HG03196 (cell line): ENCODE measurements around the gene CCDC93.
"Not testable (repeated sequence)": the region's sequence is repeated elsewhere in the genome, so short reads cannot be mapped to it uniquely, and the experiment has no call there.

Experiments used
- ATAC-seq: cut with Tn5 transposase; IDR thresholded peaks from one replicate; pipeline ENCODE4 v1.9.1; 2021; ENCODE audit not compliant: unreplicated experiment

Gene CCDC93

DNA sequence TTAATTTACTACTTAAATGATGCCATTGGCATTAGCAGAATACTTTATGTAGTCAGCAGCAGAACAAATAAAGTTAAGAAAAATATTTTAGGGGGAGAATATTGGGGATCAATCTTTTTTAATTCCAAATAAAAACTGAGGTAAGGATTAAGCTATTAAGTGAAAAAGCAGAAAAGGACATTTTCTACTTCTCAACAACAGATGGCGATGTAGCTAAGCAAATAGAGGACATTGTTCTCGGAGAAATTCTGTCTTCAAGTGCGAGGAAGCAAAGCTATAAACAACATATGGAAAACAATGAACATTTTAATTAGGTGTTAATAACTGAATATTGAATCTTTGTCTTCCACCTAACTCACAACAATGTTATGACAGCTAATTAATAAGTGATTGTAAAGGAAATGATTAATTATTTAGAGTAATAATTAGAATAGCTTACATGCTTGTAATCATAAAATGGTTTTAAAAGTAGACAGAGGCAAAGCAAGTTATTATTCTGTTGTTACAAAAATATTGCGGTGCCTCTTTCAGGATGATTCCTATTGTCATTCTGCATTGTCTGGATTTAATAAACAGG lies 32.9 kb upstream of the CCDC93 start:
- peak; percentile 66 for ATAC-seq

DNA sequence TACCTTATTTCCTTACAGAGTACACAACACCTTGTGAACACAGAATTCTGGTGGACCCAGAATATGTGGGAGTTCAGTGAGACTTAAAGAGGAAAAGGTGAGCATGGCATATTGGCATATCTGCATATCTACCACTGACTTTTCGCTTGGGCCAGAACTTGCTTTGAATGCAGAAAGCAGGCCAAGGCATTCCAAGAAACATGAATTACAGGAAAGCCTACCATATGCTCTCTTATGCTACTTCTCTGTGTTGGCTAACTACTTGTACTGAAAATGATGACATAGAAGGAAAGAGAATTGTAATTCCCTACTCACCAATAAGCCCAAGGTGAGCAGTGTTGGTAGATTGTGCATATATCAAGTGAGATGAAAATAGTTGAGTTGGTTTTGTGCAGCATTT lies 31.4 kb upstream of the CCDC93 start:
- no peak for ATAC-seq

DNA sequence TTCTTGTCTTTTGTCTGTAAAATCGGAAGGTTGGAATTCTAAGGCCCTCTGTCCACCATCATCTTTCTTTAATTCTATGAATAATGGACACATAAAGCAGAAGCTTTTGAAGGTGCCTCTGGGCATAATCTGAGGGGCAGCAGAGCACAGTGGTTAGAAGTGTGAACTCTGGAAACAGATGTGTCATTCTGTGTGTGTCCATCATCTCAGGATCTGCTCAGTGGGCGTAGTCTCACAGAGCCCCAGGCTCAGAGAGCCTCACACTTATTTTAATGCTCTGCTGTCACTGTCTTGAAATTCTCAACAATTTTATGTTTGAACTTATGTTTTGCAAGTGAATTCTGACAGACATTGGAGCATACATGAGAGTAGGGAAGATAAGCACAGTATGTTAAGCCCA lies 31.0 kb upstream of the CCDC93 start:
- ATAC-seq, result no peak

DNA sequence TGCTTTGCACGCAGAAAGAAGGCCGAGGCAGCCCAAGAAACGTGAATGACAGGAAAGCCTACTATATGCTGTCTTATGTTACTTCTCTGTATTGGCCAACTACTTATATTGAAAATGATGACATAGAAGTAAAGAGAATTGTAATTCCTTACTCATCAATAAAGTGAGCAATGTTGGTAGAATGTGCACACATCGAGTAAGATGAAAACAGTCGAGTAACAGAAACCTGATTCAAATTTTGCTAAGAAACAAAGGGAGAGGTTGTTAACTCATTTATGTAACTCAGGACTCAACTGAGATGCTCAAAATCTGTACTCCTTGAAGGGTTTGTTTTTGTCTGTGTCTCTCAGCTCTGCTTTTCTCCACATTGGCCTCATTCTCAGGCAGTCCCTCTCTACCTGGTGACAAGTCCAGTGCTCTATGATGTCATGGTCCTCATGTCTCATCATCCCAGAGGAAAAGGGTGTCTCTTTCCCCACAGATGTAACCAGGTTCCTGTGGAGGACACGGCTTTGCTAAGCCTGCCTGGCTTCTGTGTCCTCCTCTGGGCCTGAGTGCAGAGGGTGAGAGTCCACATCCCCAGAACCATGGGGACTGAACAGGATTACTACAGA lies 30.3 kb upstream of the CCDC93 start:
- no peak for ATAC-seq

DNA sequence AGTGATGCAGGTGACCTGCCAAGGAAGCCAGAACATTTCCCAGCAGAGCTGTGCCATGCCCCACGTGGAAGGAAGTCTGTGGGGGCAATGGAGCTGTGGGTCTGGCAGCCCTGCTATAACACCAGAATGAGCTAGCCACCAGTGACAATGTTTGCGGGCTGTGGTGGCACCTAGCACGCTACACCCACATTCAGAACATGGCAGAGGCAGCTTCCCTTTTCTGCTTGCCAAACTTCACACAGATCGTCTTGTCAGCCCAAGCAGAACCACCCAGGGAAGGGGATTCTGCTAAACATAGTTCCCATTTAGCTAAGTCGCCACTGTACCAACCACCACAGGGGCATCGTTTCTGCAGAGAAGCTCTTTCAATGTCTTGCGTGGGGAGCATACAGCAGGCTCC lies 27.0 kb upstream of the CCDC93 start:
- ATAC-seq, result no peak

DNA sequence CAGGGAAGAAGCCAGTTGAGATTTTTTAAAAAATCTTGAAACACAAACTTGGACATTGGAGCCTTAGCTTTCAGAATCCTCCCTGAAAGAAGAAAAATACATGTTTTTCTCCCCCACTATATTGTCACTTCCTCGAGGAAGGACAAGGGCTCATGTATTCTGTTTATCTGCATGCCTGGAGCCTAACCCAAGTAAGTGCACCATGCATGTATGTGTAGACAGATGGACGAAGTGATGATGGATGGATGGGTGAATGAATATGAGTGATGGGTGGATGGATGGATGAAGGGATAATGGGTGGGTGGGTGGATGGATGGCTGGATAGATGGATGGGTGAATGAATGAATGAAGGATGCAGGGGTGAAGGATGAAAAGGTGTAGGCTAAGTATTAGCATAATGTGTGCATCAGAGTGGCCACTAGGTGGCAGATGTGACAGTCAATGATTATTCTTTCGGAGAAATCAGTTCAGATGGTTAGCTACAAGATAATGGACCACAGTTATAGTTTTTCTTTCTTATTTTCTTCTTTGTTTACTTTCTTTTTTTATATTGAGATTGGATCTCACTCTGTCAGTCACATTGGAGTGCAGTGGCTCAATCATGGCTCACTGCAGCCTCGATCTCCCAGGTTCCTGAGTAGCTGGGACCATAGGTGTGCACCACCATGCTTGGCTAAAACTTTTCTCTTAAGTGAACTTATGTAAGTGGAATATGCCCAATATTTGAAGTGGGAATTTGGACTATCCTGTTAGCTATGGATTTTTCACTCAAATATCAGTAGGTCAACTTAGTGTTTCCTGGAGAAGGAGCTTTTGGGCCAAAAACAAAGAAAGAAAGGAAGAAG lies 18.5 kb upstream of the CCDC93 start:
- peak; percentile 79 for ATAC-seq

DNA sequence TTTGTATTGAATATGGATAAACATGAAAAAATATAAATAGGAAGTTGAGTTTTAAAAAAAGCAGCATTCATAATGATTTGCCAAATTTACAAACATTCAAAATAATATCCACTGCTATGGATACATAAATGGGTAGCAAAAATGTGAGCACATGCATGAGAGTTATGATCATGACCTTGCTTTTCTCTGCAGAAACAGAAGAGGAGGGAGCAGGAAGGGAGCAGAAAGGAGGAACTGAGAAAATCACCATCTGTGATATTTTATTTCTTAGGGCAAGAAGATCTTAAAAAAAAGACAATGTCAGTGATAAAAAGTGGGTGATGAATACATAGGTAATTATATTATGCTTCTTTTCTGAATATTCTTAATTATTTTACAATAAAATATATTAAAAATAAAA lies 17.7 kb upstream of the CCDC93 start:
- ATAC-seq, result no peak

DNA sequence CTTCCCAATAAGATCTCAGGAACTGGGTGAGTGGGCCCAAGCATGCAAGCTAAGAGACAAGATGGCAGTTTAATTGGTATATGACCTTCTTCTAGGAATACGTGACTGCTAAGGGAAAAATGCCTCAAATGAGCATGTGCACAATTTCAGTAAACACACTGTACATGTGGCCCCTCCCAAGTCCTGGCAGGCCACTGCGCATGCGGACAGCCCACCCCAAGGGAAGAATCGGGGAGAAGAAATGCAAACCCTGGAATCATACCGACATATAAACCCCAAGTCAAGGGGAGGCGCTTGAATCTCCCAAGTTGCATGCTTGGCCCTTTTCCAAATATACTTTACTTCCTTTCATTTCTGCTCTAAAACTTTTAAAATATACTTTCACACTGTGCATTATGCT lies 15.2 kb upstream of the CCDC93 start:
- ATAC-seq, result no peak

DNA sequence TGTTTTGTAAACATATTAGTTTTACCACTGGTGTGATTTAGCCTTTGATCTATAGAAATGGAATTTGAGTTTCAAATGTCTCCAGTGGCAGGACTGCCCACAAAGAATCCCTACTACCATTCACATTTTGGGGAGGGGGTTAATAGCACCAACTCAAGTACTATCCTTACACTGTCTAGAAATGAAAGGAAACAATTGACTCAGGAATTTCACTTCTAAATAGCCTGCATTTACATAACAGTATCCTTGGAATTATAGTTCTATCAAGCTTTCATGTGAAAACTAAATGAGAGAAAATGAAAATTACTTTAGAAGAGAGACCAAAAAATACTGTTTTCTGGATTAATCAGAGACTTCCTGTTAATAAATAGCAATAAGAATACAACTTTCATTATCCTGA lies 7.5 kb upstream of the CCDC93 start:
- ATAC-seq, result no peak

DNA sequence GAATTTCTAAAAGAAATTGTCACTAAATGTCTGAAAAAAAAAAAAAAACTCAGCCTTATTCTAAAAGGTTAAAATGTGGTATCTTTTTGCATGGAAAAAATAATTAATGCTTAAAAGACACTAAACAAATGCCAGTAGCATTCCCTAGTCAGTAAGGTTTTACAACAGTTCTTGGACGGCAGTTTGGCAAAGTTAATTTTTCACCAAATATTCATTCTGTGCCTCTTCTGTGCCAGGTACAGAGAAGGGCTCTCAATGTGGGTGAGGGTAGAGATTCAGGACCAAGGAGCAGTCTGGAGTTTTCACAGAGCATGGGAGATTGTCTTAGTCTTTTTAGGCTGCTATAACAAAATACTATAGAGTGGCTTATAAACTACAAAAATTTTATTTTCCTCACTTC lies 6.0 kb upstream of the CCDC93 start:
- ATAC-seq, result no peak

DNA sequence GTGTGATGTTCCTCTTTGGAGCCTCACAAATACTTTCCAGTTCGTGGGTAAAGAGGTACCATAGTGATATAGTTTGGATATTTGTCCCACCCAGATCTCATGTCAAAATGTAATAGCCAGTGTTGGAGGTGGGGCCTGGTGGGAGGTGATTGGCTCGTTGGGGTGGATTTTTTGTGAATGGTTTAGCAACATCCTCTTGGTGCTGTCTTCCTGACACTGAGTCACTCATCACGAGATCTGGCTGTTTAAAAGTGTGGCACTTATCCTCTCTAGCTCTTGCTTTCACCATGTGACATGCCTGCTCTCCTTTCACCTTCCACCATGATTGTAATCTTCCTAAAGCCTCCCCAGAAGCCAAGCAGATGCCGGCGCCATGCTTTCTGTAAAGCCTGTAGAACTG lies 3.0 kb upstream of the CCDC93 start:
- no peak for ATAC-seq

DNA sequence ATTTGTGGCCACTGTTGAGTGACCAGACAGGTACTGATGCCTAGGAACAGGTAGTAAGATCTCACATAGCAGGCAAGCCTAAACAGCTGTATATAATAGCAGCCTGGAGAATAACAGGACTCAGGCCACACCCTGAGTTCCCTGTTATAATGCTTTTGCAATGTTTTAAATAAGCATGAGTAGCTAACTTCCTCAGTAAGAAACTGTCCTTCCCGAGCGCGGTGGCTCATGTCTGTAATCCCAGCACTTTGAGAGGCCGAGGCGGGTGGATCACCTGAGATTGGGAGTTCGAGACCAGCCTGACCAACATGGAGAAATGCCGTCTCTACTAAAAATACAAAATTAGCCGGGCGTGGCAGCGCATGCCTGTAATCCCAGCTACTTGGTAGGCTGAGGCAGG lies 1.9 kb upstream of the CCDC93 start:
- ATAC-seq, result not testable (repeated sequence)

DNA sequence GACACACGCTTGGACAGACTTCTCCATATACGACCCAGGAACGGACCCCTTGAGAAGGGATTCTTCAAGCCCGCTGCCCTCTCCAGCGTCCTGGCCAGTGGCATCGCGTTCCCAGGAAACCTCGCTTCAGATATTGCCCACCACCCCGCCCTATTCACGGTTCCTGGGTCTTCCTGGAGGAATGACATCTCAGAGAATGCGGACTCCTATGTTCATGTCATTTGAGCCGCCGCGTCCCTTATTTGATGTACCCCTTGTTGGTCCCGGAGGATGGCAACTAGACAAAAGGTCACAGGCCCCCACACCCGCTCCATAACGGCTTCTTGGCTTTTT lies 588 bp upstream of the CCDC93 start:
- ATAC-seq, result no peak

DNA sequence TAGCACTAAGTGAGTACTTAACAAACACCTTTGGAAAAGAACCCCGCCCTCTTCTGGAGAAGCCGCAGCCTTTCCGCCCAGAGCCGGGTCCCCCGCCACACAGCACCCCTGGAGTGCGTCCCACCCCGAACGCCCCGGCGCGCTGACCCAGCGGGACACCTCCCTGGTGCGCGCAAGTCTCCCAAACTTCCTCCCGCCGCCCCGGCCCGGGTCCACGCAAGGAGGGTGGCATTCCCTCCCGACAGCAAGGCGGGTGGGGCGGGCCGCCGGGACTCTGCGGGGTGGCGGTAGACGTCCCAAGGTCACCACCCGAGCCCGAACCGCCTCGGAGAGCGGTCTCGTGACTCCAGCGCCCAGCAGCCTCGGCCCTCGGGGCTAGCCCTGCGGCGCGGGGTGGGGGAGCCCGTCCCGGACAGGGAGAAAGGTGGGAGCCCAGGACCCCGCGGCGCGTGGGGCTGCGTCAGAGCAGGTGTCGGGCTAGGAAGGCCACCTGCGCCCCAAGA lies 598 bp downstream of the CCDC93 start:
- peak; percentile 31 for ATAC-seq

DNA sequence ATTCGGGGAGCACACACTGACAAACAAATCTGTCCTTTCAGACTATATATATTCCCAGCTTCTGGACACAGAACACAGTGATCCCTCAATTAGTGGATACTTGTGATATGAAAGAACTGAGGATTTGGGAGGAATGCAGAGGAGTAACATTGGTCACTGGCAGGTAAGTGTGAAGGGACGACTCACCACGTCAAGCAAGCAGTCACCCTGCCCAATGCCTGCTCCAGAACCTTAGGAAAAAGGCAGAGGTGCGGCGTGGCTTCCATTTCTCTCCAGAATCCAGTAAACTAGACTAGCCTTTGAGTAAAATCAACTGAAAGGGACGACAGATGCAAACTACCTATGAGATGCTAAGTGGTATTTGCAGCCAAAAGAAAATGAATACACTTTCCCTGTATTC lies 1.1 kb downstream of the CCDC93 start:
- ATAC-seq, result no peak

DNA sequence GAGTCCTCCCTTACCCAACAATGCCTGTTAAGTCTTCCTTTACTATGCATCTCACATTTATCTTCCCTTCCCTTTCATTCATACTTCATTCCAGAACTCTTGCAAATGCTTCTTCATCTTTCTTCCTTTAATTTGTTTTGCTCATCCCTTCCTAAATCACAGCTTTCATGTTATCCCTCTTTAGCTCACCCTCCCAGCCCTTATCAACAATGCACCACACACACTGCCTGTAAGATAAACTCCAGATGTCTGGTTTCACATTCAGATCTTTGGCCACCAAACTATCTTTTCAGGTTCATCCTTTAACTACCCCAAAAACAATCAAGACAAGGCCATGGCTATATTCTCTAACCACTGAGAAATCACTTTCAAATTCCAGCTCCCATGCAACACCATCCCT lies 3.4 kb downstream of the CCDC93 start:
- ATAC-seq, result no peak

DNA sequence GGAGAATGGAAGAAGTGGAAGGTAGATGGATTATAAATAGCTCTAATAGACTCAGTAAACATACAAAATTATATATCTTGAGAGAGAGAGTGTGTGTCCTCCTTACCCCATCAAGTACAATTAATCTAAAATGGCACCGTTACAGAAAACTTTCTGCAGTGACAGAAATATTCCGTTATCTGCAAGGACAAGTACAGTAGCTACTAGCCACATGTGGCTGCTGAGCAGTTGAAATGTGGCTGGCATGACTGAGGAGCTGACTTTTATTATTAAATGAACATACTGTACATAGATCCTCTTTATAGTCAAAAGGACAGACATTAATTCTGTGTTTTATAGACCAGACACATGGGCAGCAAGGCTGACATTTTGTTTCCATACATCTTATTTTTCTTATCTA lies 7.0 kb downstream of the CCDC93 start:
- no peak for ATAC-seq

DNA sequence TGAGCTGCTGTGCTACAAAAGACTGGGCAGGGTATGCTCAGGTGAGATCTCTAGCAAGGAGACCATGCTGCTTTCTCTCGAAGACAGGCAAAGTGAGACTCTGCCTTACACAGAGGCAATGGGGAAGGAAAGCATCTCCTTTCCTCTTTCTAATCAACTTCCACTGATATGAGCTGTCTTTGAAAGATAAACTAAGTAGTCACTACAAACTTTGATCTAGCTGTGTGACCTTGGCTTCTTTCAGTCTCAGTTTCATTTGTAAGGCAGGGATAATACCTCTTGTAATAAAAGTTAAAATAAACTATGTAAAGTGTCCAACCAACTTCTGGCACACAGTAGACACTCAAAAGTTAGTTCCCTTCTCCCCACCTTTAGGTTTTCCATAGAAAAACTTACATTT lies 7.5 kb downstream of the CCDC93 start:
- ATAC-seq, result no peak

DNA sequence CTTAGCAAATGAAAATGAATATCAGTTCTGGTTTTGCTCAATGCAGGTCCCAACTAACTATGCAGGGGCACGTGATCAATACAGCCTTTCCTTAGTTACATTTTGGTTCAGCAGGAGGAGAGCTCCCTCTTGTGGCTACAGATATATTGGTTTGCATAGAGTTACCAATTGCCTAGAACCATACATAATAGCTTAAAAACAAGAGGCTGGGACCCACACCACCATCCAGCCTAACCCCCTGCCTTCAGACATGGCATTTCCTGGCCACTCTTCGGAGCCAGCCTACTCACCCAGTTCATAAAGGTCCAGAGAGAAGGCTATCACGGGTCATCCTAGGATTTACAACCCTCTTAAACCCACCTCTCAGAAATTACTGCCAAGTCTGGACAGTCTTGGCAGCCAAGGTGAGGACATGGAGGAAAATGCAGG lies 10.5 kb downstream of the CCDC93 start:
- peak; percentile 97 for ATAC-seq

DNA sequence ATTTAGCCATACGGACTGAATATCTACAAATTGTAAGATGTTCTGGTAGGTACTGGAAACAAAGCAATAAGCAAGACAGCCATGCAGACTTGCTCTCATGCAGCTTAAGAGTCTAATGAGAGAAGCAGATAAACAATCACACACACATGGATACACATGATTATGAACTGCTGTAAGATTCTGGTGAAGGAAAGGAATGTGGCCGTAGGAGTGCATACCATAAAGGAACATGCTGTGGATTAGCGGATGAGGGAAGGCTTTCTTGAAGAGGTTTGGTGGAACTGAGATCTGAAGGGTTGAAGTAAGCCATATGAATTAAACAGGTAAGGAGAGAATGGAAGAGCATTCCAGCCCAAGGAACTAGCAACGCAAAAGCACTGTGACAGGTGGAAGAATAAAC lies 13.8 kb downstream of the CCDC93 start:
- no peak for ATAC-seq

DNA sequence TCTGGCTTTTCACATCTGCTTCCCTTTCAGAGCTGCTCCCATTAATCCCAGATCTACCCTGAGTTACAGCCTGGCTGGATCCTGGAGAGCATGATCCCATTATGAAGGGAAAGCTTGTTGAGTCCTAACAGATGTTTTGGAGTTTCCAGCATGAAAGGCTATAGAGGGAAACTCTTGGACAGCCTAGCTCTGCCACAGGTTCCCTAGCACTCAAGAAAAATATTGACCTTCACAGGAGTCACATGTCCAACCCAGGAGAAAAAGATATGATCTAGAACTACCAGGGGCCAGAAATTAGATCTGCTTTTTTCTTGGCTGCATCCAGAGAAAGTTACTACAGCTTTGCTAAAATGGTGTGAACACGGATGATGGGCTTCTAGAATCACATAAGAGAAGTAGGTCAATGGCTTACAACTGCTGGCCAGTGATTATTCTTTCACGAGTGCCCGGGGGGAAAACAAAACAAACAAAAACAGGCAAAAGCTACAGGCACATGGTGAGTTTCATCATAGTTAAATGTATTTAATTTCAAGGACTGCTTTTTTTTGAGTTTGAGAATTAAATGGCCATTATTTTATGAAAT lies 15.9 kb downstream of the CCDC93 start:
- ATAC-seq, result no peak

DNA sequence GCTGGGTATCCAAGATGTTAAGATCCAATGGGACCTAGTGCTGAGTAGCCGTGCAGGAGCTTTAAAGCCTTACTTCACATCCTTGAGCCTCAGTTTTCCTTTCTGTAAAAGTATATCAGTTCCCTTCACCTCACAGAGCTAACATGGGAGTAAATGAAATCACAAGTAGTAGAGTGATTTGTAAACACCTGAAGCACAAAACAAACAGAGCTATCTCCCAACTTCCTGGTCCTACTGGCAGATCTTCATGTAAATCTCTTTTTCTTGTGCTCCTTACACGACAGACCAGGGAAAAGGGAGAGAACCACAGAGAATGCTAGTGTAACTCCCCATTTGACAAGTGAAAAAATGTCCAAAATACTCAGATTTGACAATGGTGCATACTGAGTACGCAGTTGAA lies 17.3 kb downstream of the CCDC93 start:
- no peak for ATAC-seq
